ENCODE measurements around the gene ETV7.
"Not testable (repeated sequence)": the region's sequence is repeated elsewhere in the genome, so short reads cannot be mapped to it uniquely, and the experiment has no call there.

ETV7 gene

GRCh38 chr6:36340306-36340617 is 47.2 kb downstream of the ETV7 start:
- no peak for TF ChIP-seq ZNF70 (CRISPR knock-in tag; IDR thresholded peaks at IDR 0.05)
- ATAC-seq: no peak

DNA sequence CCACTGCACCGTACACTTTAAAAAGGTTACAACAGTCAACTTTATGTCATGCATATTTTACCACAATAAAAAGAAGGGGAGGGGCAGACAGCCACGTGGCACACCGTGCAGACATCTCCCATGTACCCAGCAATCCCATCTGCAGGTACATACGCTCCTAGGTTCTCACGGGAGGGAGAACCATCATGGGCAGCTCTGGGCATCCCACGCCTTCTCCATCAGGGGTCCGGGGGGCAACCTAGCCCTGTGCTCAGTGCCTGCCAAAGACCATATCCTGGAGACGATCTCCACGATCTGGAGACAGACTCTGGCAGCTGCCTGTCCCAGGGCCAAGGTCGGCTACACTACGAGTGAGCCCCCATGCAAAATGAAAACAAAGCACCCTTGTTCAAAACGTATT is 48.3 kb downstream of the ETV7 start:
- no peak for ATAC-seq
- TF ChIP-seq ARNTL (CRISPR knock-in tag; IDR thresholded peaks at IDR 0.05; ENCODE audit: borderline replicate concordance, low read depth): no peak
- no peak for TF ChIP-seq ZFP30 (CRISPR knock-in tag; IDR thresholded peaks at IDR 0.05)
- TF ChIP-seq ESRRG (CRISPR knock-in tag; IDR thresholded peaks at IDR 0.05): no peak
- no peak for TF ChIP-seq BACH2 (CRISPR knock-in tag; IDR thresholded peaks at IDR 0.05; ENCODE audit: borderline replicate concordance)
- TF ChIP-seq OSR1 (CRISPR knock-in tag; IDR thresholded peaks at IDR 0.05): no peak
- TF ChIP-seq ZFP3 (CRISPR knock-in tag; IDR thresholded peaks at IDR 0.05): no peak
- TF ChIP-seq RARB (CRISPR knock-in tag; IDR thresholded peaks at IDR 0.05): no peak
- no peak for TF ChIP-seq PPARA (CRISPR knock-in tag; IDR thresholded peaks at IDR 0.05; ENCODE audit: borderline replicate concordance)
- TF ChIP-seq, protein P1, sequence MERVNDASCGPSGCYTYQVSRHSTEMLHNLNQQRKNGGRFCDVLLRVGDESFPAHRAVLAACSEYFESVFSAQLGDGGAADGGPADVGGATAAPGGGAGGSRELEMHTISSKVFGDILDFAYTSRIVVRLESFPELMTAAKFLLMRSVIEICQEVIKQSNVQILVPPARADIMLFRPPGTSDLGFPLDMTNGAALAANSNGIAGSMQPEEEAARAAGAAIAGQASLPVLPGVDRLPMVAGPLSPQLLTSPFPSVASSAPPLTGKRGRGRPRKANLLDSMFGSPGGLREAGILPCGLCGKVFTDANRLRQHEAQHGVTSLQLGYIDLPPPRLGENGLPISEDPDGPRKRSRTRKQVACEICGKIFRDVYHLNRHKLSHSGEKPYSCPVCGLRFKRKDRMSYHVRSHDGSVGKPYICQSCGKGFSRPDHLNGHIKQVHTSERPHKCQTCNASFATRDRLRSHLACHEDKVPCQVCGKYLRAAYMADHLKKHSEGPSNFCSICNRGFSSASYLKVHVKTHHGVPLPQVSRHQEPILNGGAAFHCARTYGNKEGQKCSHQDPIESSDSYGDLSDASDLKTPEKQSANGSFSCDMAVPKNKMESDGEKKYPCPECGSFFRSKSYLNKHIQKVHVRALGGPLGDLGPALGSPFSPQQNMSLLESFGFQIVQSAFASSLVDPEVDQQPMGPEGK (CRISPR knock-in tag; IDR thresholded peaks at IDR 0.05; ENCODE audit: borderline replicate concordance): no peak
- no peak for TF ChIP-seq ZNF565 (CRISPR knock-in tag; conservative IDR thresholded peaks at IDR 0.05; ENCODE audit: low read depth)

GRCh38 chr6:36338223-36338622 is 49.2 kb downstream of the ETV7 start:
- ATAC-seq: not testable (repeated sequence)

DNA sequence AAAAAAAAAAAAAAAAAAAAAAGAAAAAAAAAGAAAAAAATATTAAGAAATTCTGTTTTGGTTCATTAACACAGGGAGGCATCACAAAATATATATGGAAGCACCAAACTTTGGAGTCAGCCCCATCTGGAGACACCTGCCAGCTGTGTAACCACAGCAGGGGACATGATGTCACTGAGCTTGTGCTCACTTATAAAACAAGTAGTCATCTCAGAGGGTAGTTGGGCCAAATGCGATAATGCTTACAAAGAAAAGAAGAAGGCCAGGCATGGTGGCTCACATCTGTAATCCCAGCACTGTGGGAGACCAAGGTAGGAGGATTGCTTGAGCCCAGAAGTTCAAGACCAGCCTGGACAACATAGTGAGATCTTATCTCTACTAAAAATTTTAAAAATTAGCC is 49.7 kb downstream of the ETV7 start:
- no peak for ATAC-seq
- no peak for TF ChIP-seq OSR1 (CRISPR knock-in tag; IDR thresholded peaks at IDR 0.05)
- TF ChIP-seq CSDC2 (CRISPR knock-in tag; IDR thresholded peaks at IDR 0.05): no peak
- TF ChIP-seq PPARA (CRISPR knock-in tag; IDR thresholded peaks at IDR 0.05; ENCODE audit: borderline replicate concordance): no peak
- TF ChIP-seq ZC3H10 (CRISPR knock-in tag; IDR thresholded peaks at IDR 0.05): no peak
- TF ChIP-seq TOX (CRISPR knock-in tag; IDR thresholded peaks at IDR 0.05; ENCODE audit: borderline replicate concordance): no peak
- TF ChIP-seq, protein P1 (CRISPR knock-in tag; IDR thresholded peaks at IDR 0.05; ENCODE audit: borderline replicate concordance): no peak
- TF ChIP-seq RARB (CRISPR knock-in tag; IDR thresholded peaks at IDR 0.05): no peak
- TF ChIP-seq, protein P2, sequence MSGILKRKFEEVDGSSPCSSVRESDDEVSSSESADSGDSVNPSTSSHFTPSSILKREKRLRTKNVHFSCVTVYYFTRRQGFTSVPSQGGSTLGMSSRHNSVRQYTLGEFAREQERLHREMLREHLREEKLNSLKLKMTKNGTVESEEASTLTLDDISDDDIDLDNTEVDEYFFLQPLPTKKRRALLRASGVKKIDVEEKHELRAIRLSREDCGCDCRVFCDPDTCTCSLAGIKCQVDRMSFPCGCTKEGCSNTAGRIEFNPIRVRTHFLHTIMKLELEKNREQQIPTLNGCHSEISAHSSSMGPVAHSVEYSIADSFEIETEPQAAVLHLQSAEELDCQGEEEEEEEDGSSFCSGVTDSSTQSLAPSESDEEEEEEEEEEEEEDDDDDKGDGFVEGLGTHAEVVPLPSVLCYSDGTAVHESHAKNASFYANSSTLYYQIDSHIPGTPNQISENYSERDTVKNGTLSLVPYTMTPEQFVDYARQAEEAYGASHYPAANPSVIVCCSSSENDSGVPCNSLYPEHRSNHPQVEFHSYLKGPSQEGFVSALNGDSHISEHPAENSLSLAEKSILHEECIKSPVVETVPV (CRISPR knock-in tag; IDR thresholded peaks at IDR 0.05): no peak
- TF ChIP-seq ISL1 (CRISPR knock-in tag; IDR thresholded peaks at IDR 0.05): no peak
- no peak for TF ChIP-seq TCF4 (CRISPR knock-in tag; IDR thresholded peaks at IDR 0.05; ENCODE audit: borderline replicate concordance)
- TF ChIP-seq BACH2 (CRISPR knock-in tag; IDR thresholded peaks at IDR 0.05; ENCODE audit: borderline replicate concordance): no peak

GRCh38 chr6:36336779-36337241 is 50.7 kb downstream of the ETV7 start, which contains the start of gene BNIP5:
BNIP5 (minus strand) TSS chr6:36336888; CDS start chr6:36330690, 6,198 bp downstream.
- TF ChIP-seq ZFP30 (CRISPR knock-in tag; IDR thresholded peaks at IDR 0.05) (no peak), GLIS3 (CRISPR knock-in tag; IDR thresholded peaks at IDR 0.05) (no peak), ARNTL (CRISPR knock-in tag; IDR thresholded peaks at IDR 0.05; ENCODE audit: borderline replicate concordance, low read depth) (no peak), ISL1 (CRISPR knock-in tag; IDR thresholded peaks at IDR 0.05) (no peak), PPARA (CRISPR knock-in tag; IDR thresholded peaks at IDR 0.05; ENCODE audit: borderline replicate concordance) (no peak), BACH2 (CRISPR knock-in tag; IDR thresholded peaks at IDR 0.05; ENCODE audit: borderline replicate concordance) (no peak), ZNF565 (CRISPR knock-in tag; conservative IDR thresholded peaks at IDR 0.05; ENCODE audit: low read depth) (no peak), TSHZ2 (CRISPR knock-in tag; IDR thresholded peaks at IDR 0.05) (no peak), ZNF8 (CRISPR knock-in tag; IDR thresholded peaks at IDR 0.05) (no peak)
- TF ChIP-seq, protein P2 (CRISPR knock-in tag; IDR thresholded peaks at IDR 0.05): no peak
- TF ChIP-seq, protein P1 (CRISPR knock-in tag; IDR thresholded peaks at IDR 0.05; ENCODE audit: borderline replicate concordance): no peak
- TF ChIP-seq, protein P3, sequence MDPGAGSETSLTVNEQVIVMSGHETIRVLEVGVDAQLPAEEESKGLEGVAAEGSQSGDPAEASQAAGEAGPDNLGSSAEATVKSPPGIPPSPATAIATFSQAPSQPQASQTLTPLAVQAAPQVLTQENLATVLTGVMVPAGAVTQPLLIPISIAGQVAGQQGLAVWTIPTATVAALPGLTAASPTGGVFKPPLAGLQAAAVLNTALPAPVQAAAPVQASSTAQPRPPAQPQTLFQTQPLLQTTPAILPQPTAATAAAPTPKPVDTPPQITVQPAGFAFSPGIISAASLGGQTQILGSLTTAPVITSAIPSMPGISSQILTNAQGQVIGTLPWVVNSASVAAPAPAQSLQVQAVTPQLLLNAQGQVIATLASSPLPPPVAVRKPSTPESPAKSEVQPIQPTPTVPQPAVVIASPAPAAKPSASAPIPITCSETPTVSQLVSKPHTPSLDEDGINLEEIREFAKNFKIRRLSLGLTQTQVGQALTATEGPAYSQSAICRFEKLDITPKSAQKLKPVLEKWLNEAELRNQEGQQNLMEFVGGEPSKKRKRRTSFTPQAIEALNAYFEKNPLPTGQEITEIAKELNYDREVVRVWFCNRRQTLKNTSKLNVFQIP (CRISPR knock-in tag; IDR thresholded peaks at IDR 0.05; ENCODE audit: borderline replicate concordance, low read depth): no peak
- no peak for ATAC-seq
